ENCODE data around the gene DEFB131A.
"Not testable (repeated sequence)": the region's sequence is repeated elsewhere in the genome, so short reads cannot be mapped to it uniquely, and the experiment has no call there.

Gene DEFB131A
- total RNA-seq = 0 reads per million in 9 experiments

GRCh38 chr4:9444114-9444513 lies at the start of gene DEFB131A:
Gene DEFB131A (plus strand): TSS chr4:9444414. CDS start chr4:9444534, 120 bp downstream.
- H3K9me3 Mint-ChIP-seq; ATAC-seq (replicated peaks); H3K4me3 Mint-ChIP-seq; H3K27ac Mint-ChIP-seq; H3K36me3 Mint-ChIP-seq (ENCODE audit: insufficient read depth); H3K27me3 Mint-ChIP-seq; DNase-seq; H3K4me1 Mint-ChIP-seq (ENCODE audit: low read depth in 2 of 2): not testable (repeated sequence)

- H3K4me1 Mint-ChIP-seq (ENCODE audit: low read depth in 2 of 2); H3K27me3 Mint-ChIP-seq; DNase-seq; H3K9me3 Mint-ChIP-seq; H3K4me3 Mint-ChIP-seq; ATAC-seq (replicated peaks); H3K27ac Mint-ChIP-seq; H3K36me3 Mint-ChIP-seq (ENCODE audit: insufficient read depth): not testable (repeated sequence)
Observed at GRCh38 chr4:9405774-9406173, 38.4 kb upstream of the DEFB131A start.

GRCh38 chr4:9406491-9406890 lies 37.7 kb upstream of the DEFB131A start:
- DNase-seq; H3K36me3 Mint-ChIP-seq (ENCODE audit: insufficient read depth); H3K4me3 Mint-ChIP-seq; H3K9me3 Mint-ChIP-seq; H3K27me3 Mint-ChIP-seq; ATAC-seq (replicated peaks); H3K4me1 Mint-ChIP-seq (ENCODE audit: low read depth in 2 of 2); H3K27ac Mint-ChIP-seq: not testable (repeated sequence)

- no peak for DNase-seq
- no peak overlapping the region for H3K4me3 Mint-ChIP-seq
- H3K4me1 Mint-ChIP-seq (ENCODE audit: low read depth in 2 of 2) = no peaks in the 10 kb centered on the region
- no peaks in the 10 kb centered on the region for H3K36me3 Mint-ChIP-seq (ENCODE audit: insufficient read depth)
- no peak overlapping the region for H3K27ac Mint-ChIP-seq
- H3K9me3 Mint-ChIP-seq = peaks cover 0 to 9% of the 10 kb centered on the region in 2 donors
- no peak for ATAC-seq (replicated peaks)
- H3K27me3 Mint-ChIP-seq = peaks cover 0 to 4% of the 10 kb centered on the region in 2 donors
Observed at GRCh38 chr4:9409793-9410192, 34.4 kb upstream of the DEFB131A start.

- H3K9me3 Mint-ChIP-seq; DNase-seq; H3K27me3 Mint-ChIP-seq; H3K4me3 Mint-ChIP-seq; H3K4me1 Mint-ChIP-seq (ENCODE audit: low read depth in 2 of 2); H3K27ac Mint-ChIP-seq; H3K36me3 Mint-ChIP-seq (ENCODE audit: insufficient read depth); ATAC-seq (replicated peaks): not testable (repeated sequence)
Observed at GRCh38 chr4:9421884-9422455, 22.2 kb upstream of the DEFB131A start.

- H3K4me1 Mint-ChIP-seq (ENCODE audit: low read depth in 2 of 2); ATAC-seq (replicated peaks): not testable (repeated sequence)
Observed at GRCh38 chr4:9425916-9426315, 18.3 kb upstream of the DEFB131A start.

GRCh38 chr4:9430061-9430460 lies 14.2 kb upstream of the DEFB131A start:
- ATAC-seq (replicated peaks); DNase-seq; H3K4me3 Mint-ChIP-seq; H3K36me3 Mint-ChIP-seq (ENCODE audit: insufficient read depth); H3K4me1 Mint-ChIP-seq (ENCODE audit: low read depth in 2 of 2); H3K9me3 Mint-ChIP-seq; H3K27ac Mint-ChIP-seq; H3K27me3 Mint-ChIP-seq: not testable (repeated sequence)

More at GRCh38 chr4:9425916-9426315, 18.3 kb upstream of the DEFB131A start:
- H3K9me3 Mint-ChIP-seq; H3K27me3 Mint-ChIP-seq; DNase-seq; H3K4me3 Mint-ChIP-seq; H3K27ac Mint-ChIP-seq; H3K36me3 Mint-ChIP-seq (ENCODE audit: insufficient read depth): not testable (repeated sequence)

GRCh38 chr4:9433320-9433719 lies 10.9 kb upstream of the DEFB131A start:
- H3K27ac Mint-ChIP-seq; DNase-seq; ATAC-seq (replicated peaks); H3K4me1 Mint-ChIP-seq (ENCODE audit: low read depth in 2 of 2); H3K36me3 Mint-ChIP-seq (ENCODE audit: insufficient read depth); H3K4me3 Mint-ChIP-seq; H3K27me3 Mint-ChIP-seq; H3K9me3 Mint-ChIP-seq: not testable (repeated sequence)

- H3K27me3 Mint-ChIP-seq; H3K4me3 Mint-ChIP-seq; H3K4me1 Mint-ChIP-seq (ENCODE audit: low read depth in 2 of 2); DNase-seq; H3K36me3 Mint-ChIP-seq (ENCODE audit: insufficient read depth); ATAC-seq (replicated peaks); H3K27ac Mint-ChIP-seq; H3K9me3 Mint-ChIP-seq: not testable (repeated sequence)
Observed at GRCh38 chr4:9436728-9437127, 7.5 kb upstream of the DEFB131A start.

- H3K27me3 Mint-ChIP-seq; H3K4me3 Mint-ChIP-seq; DNase-seq; H3K4me1 Mint-ChIP-seq (ENCODE audit: low read depth in 2 of 2); ATAC-seq (replicated peaks); H3K9me3 Mint-ChIP-seq; H3K27ac Mint-ChIP-seq; H3K36me3 Mint-ChIP-seq (ENCODE audit: insufficient read depth): not testable (repeated sequence)
Observed at GRCh38 chr4:9442355-9442754, 1.9 kb upstream of the DEFB131A start.

GRCh38 chr4:9444681-9445080 lies 467 bp downstream of the DEFB131A start:
- H3K4me1 Mint-ChIP-seq (ENCODE audit: low read depth in 2 of 2); H3K36me3 Mint-ChIP-seq (ENCODE audit: insufficient read depth); H3K4me3 Mint-ChIP-seq; ATAC-seq (replicated peaks); H3K9me3 Mint-ChIP-seq; H3K27ac Mint-ChIP-seq; H3K27me3 Mint-ChIP-seq; DNase-seq: not testable (repeated sequence)

- not testable (repeated sequence) for H3K36me3 Mint-ChIP-seq (ENCODE audit: insufficient read depth); ATAC-seq (replicated peaks); H3K4me3 Mint-ChIP-seq; H3K27me3 Mint-ChIP-seq; DNase-seq; H3K27ac Mint-ChIP-seq; H3K4me1 Mint-ChIP-seq (ENCODE audit: low read depth in 2 of 2); H3K9me3 Mint-ChIP-seq
Observed at GRCh38 chr4:9452251-9452650, 8.0 kb downstream of the DEFB131A start.

GRCh38 chr4:9454284-9454683 lies 10.1 kb downstream of the DEFB131A start:
- not testable (repeated sequence) for H3K36me3 Mint-ChIP-seq (ENCODE audit: insufficient read depth); H3K4me1 Mint-ChIP-seq (ENCODE audit: low read depth in 2 of 2); DNase-seq; H3K4me3 Mint-ChIP-seq; H3K9me3 Mint-ChIP-seq; ATAC-seq (replicated peaks); H3K27ac Mint-ChIP-seq; H3K27me3 Mint-ChIP-seq

- not testable (repeated sequence) for H3K4me3 Mint-ChIP-seq; ATAC-seq (replicated peaks); H3K27ac Mint-ChIP-seq; H3K27me3 Mint-ChIP-seq; H3K4me1 Mint-ChIP-seq (ENCODE audit: low read depth in 2 of 2); H3K9me3 Mint-ChIP-seq; DNase-seq; H3K36me3 Mint-ChIP-seq (ENCODE audit: insufficient read depth)
Observed at GRCh38 chr4:9455046-9455445, 10.8 kb downstream of the DEFB131A start.

GRCh38 chr4:9479466-9479865 lies 35.3 kb downstream of the DEFB131A start:
- H3K27ac Mint-ChIP-seq; H3K9me3 Mint-ChIP-seq; H3K27me3 Mint-ChIP-seq; H3K36me3 Mint-ChIP-seq (ENCODE audit: insufficient read depth); H3K4me3 Mint-ChIP-seq; DNase-seq; ATAC-seq (replicated peaks); H3K4me1 Mint-ChIP-seq (ENCODE audit: low read depth in 2 of 2): not testable (repeated sequence)

Measured in effector memory CD8-positive, alpha-beta T cell (primary cell).